H1 (cell line): ENCODE data around the gene SUPT4H1. TPM values are rescaled to one million over a fixed set of nuclear protein-coding genes. Genes with fewer than 3 reads are reported as not detected.
A peak's percentile ranks its signal among the peaks of the same experiment; 100 is the strongest.

Source experiments
- CTCF ChIA-PET: fragments of 300-600 bp; sonication (Branson Sonifier 250); formaldehyde crosslinking; loops from one replicate; lab custom pipeline; 2021; ENCODE audit not compliant: partially characterized antibody; lab: Charles Lee
- POLR2A ChIA-PET: fragments of 300-600 bp; sonication (Branson Sonifier 250); formaldehyde crosslinking; loops from one replicate; lab custom pipeline; 2021; ENCODE audit warnings: inconsistent platforms; ENCODE audit not compliant: partially characterized antibody; lab: Charles Lee
- DNase-seq, 2 experiments: peaks; one replicate each; pipeline versions ENCODE4 v3.0.0 to v3.0.0-alpha.2; 2010 to 2022; ENCODE audit warnings: low spot score in 2 of 2, low read depth in 1 of 2, mixed read lengths in 1 of 2
- FAIRE-seq: peaks from 2 replicates; lab custom pipeline; 2011; peaks lifted over from hg19 to GRCh38; lab: Jason Lieb, UNC
- H2AFZ ChIP-seq: 2 replicates; pipeline ENCODE4 v1.8.1; 2012; ENCODE audit warnings: low read length, inconsistent platforms
- H2AK5ac ChIP-seq: 2 replicates; pipeline ENCODE4 v1.6.1; 2013; ENCODE audit warnings: low read depth, low read length
- H2BK120ac ChIP-seq: replicated peaks from 2 replicates; pipeline ENCODE3; 2013; ENCODE audit warnings: low read depth, low read length, inconsistent platforms
- H2BK12ac ChIP-seq: 2 replicates; pipeline ENCODE4 v1.6.1; 2013; ENCODE audit warnings: low read depth, low read length
- H2BK15ac ChIP-seq: 2 replicates; pipeline ENCODE4 v1.6.1; 2013; ENCODE audit warnings: low read length
- H2BK20ac ChIP-seq: 2 replicates; pipeline ENCODE4 v1.6.1; 2013; ENCODE audit warnings: low read length
- H2BK5ac ChIP-seq: 2 replicates; pipeline ENCODE4 v1.6.1; 2013; ENCODE audit warnings: low read depth, low read length
- H3K14ac ChIP-seq: 2 replicates; pipeline ENCODE4 v1.6.1; 2013; ENCODE audit warnings: inconsistent platforms; ENCODE audit not compliant: insufficient read length
- H3K18ac ChIP-seq: 2 replicates; pipeline ENCODE4 v1.6.1; 2013; ENCODE audit warnings: low read length; ENCODE audit errors: extremely low read depth
- H3K23ac ChIP-seq: 2 replicates; pipeline ENCODE4 v1.6.1; 2013; ENCODE audit warnings: inconsistent platforms; ENCODE audit not compliant: insufficient read length
- H3K23me2 ChIP-seq: 2 replicates; pipeline ENCODE4 v1.6.1; 2013; ENCODE audit warnings: low read depth, low read length
- H3K27ac ChIP-seq: 2 replicates; pipeline ENCODE4 v1.6.1; 2011; ENCODE audit warnings: low read depth, low read length, inconsistent platforms
- H3K27me3 ChIP-seq, 4 experiments: replicated peaks in 1 of 4; 1 replicate in 1 of 4; 2 replicates in 3 of 4; pipeline versions ENCODE4 v1.6.1 to v1.8.1; 2011 to 2013; ENCODE audit warnings: low read length in 3 of 4, mild to moderate bottlenecking in 3 of 4, inconsistent platforms in 2 of 4, mixed read lengths in 2 of 4, moderate library complexity in 1 of 4; ENCODE audit not compliant: control insufficient read depth in 3 of 4, insufficient read depth in 3 of 4; ENCODE audit errors: extremely low read depth in 1 of 4
- H3K36me3 ChIP-seq, 4 experiments: 2 replicates each; pipeline versions ENCODE4 v1.6.1 to v1.8.1; 2011 to 2013; ENCODE audit warnings: mild to moderate bottlenecking in 4 of 4, low read length in 3 of 4, moderate library complexity in 2 of 4, control low read depth in 1 of 4, inconsistent platforms in 1 of 4; ENCODE audit not compliant: insufficient read depth in 4 of 4, control insufficient read depth in 2 of 4
- H3K4ac ChIP-seq: replicated peaks from 2 replicates; pipeline ENCODE3; 2013; ENCODE audit warnings: low read length, low read depth, mixed read lengths, inconsistent platforms; ENCODE audit not compliant: insufficient read length
- H3K4me1 ChIP-seq, 4 experiments: replicated peaks in 1 of 4; 1 replicate in 1 of 4; 2 replicates in 3 of 4; pipeline versions ENCODE4 v1.6.1 to v1.8.1; 2011 to 2013; ENCODE audit warnings: low read length in 3 of 4, inconsistent platforms in 2 of 4, mixed read lengths in 1 of 4; ENCODE audit not compliant: insufficient read depth in 4 of 4, control insufficient read depth in 3 of 4
- H3K4me2 ChIP-seq, 2 experiments: 2 replicates each; pipeline versions ENCODE4 v1.6.1 to v1.8.1; 2011 to 2013; ENCODE audit warnings: low read depth in 2 of 2, low read length in 2 of 2, control low read depth in 1 of 2, inconsistent platforms in 1 of 2, mild to moderate bottlenecking in 1 of 2; ENCODE audit not compliant: insufficient read depth in 1 of 2
- H3K4me3 ChIP-seq, 4 experiments: fragments of 200-600, 300-600 bp in 1 of 4; sonication (generic), shearing (Covaris generic), sonication (Bioruptor Twin) in 1 of 4; 2 replicates each; pipeline versions ENCODE4 v1.5.1 to v1.8.1; 2011 to 2016; ENCODE audit warnings: low read length in 4 of 4, low read depth in 3 of 4, control low read depth in 2 of 4, inconsistent platforms in 2 of 4, mild to moderate bottlenecking in 2 of 4, mixed read lengths in 1 of 4, moderate library complexity in 1 of 4; ENCODE audit not compliant: insufficient read depth in 2 of 4; ENCODE audit errors: extremely low read depth in 1 of 4
- H3K56ac ChIP-seq: replicated peaks from 2 replicates; pipeline ENCODE3; 2013; ENCODE audit warnings: low read depth, mild to moderate bottlenecking, mixed read lengths, low read length, inconsistent platforms; ENCODE audit not compliant: insufficient read length
- H3K79me1 ChIP-seq: 2 replicates; pipeline ENCODE4 v1.6.1; 2013; ENCODE audit warnings: low read depth, low read length, control low read depth
- H3K79me2 ChIP-seq, 2 experiments: 2 replicates each; pipeline versions ENCODE4 v1.6.1 to v1.8.1; 2012 to 2013; ENCODE audit warnings: low read length in 2 of 2, mild to moderate bottlenecking in 2 of 2, inconsistent platforms in 1 of 2; ENCODE audit not compliant: insufficient read depth in 2 of 2, control insufficient read depth in 1 of 2
- H3K9ac ChIP-seq, 4 experiments: replicated peaks in 1 of 4; 1 replicate in 1 of 4; 2 replicates in 3 of 4; pipeline versions ENCODE4 v1.6.1 to v1.8.1; 2011 to 2013; ENCODE audit warnings: low read depth in 3 of 4, low read length in 3 of 4, control low read depth in 2 of 4, mild to moderate bottlenecking in 2 of 4, moderate library complexity in 2 of 4, inconsistent platforms in 1 of 4; ENCODE audit errors: extremely low read depth in 1 of 4
- H3K9me3 ChIP-seq, 2 experiments: 2 replicates each; pipeline versions ENCODE4 v1.6.1 to v1.8.1; 2012 to 2013; ENCODE audit warnings: mild to moderate bottlenecking in 2 of 2, moderate library complexity in 2 of 2, control low read depth in 1 of 2, inconsistent platforms in 1 of 2, low read depth in 1 of 2, low read length in 1 of 2, mixed read lengths in 1 of 2; ENCODE audit not compliant: insufficient read depth in 2 of 2
- H4K20me1 ChIP-seq, 2 experiments: replicated peaks in 1 of 2; 2 replicates each; pipeline versions ENCODE3 to v1.8.1; 2011 to 2013; ENCODE audit warnings: inconsistent platforms in 2 of 2, low read length in 2 of 2, mild to moderate bottlenecking in 1 of 2; ENCODE audit not compliant: insufficient read depth in 2 of 2, control insufficient read depth in 1 of 2
- H4K5ac ChIP-seq: 2 replicates; pipeline ENCODE4 v1.6.1; 2013; ENCODE audit warnings: low read length, low read depth, mixed read lengths, inconsistent platforms; ENCODE audit not compliant: insufficient read length
- H4K8ac ChIP-seq: 2 replicates; pipeline ENCODE4 v1.8.0; 2013; ENCODE audit warnings: mild to moderate bottlenecking, moderate library complexity, low read length, inconsistent platforms; ENCODE audit not compliant: insufficient read depth; ENCODE audit errors: extremely low read depth
- H4K91ac ChIP-seq: replicated peaks from 2 replicates; pipeline ENCODE3; 2013; ENCODE audit warnings: low read length, mixed read lengths, inconsistent platforms; ENCODE audit not compliant: insufficient read length
- NANOG ChIP-seq: IDR thresholded peaks from 2 replicates; pipeline ENCODE4 v1.6.1; 2011; ENCODE audit warnings: low read length, low read depth, mild to moderate bottlenecking, inconsistent platforms; ENCODE audit not compliant: insufficient read depth, poor library complexity, severe bottlenecking
- WGBS, 2 experiments: shearing (Covaris generic) in 1 of 2; methylation state at CpG; one replicate each; pipeline versions ENCODE4 v1.1.6 to v1.1.7; 2013 to 2015; ENCODE audit warnings: low lambda C conversion rate in 2 of 2, mixed read lengths in 2 of 2, inconsistent platforms in 1 of 2, low coverage in 1 of 2, missing lambda C conversion rate in 1 of 2; ENCODE audit not compliant: insufficient replicate concordance in 2 of 2, insufficient coverage in 1 of 2, insufficient read length in 1 of 2; ENCODE audit errors: extremely low coverage in 1 of 2, missing lambda C conversion rate in 1 of 2; 5-methylcytosine and 5-hydroxymethylcytosine counted together
- polyA plus RNA-seq, 7 experiments: library from polyadenylated mRNA; depleted of rRNA in 3 of 7; stranded (reverse) in 5 of 7; unstranded in 2 of 7; fragments of >200 nt in 5 of 7; fragments of 200-250 nt in 2 of 7; gene quantifications; 1 replicate in 5 of 7; 2 replicates in 1 of 7; 4 replicates in 1 of 7; pipeline versions ENCODE4 v1.2.1 to v1.2.3, GENCODE V29; 2011 to 2013; ENCODE audit warnings: missing spikeins in 2 of 7, mixed read lengths in 2 of 7
- total RNA-seq: library from RNA; stranded (reverse); fragmentation: NEBNext Ultra II Directional; extraction: Animal tissue kit (Norgen Biotek cat#: 25700); gene quantifications from 2 replicates; pipeline ENCODE4 v1.2.1, GENCODE V29; 2021

SUPT4H1 gene
- total and polyA plus RNA-seq, 2 of the 8 experiments (the other 6 are each of a cell fraction or from before 2014, with no cell fraction given) = 112 to 143 TPM

GRCh38 chr17:58382108-58382871, 30.3 kb upstream of the SUPT4H1 start:
- Histone ChIP-seq H3K23me2 (no peaks in the 10 kb centered on the region), H3K27me3 (no peaks in the 10 kb centered on the region), H3K79me1 (no peaks in the 10 kb centered on the region), H3K4me1 (peaks cover 0 to 5% (median under 1%) of the 10 kb centered on the region in 4 experiments; a peak in 2 of 7 replicates), H2BK20ac (no peak overlapping the region), H3K79me2 (no peaks in the 10 kb centered on the region), H2AK5ac (no peak overlapping the region), H2BK12ac (no peak overlapping the region), H3K4me3 (no peak overlapping the region), H3K18ac (no peak overlapping the region), H3K36me3 (no peaks in the 10 kb centered on the region), H4K91ac (no peak overlapping the region), H3K4me2 (no peak overlapping the region), H3K23ac (no peak overlapping the region), H2BK15ac (no peak overlapping the region), H4K8ac (no peak overlapping the region), H4K5ac (no peak overlapping the region), H3K9me3 (no peaks in the 10 kb centered on the region), H2BK5ac (no peak overlapping the region), H3K14ac (no peak overlapping the region), H3K4ac (no peak overlapping the region), H3K56ac (no peak overlapping the region), H4K20me1 (no peaks in the 10 kb centered on the region), H2BK120ac (no peak overlapping the region), H3K27ac (no peak overlapping the region), H2AFZ (no peak overlapping the region), H3K9ac (no peak overlapping the region; a peak in 1 of 7 replicates)
- ChIA-PET POLR2A (interaction anchor here (1.5 kb wide), 1 partner anchor 30 kb away, joined by 7 read pairs; the partner anchor contains the start of gene SUPT4H1), CTCF (interaction anchor here (0.8 to 3.1 kb wide), 7 partner anchors 10 to 78 kb away, joined by 3 to 13 read pairs (median 4); partner anchors contain the start of gene RNF43)
- DNase-seq = peak in 1 of 2 experiments; percentile 28
- no peak for FAIRE-seq
- WGBS, 2 experiments = 90% methylated on average over 4 of the region's 4 CpGs; no CpG with 5 or more reads in 1 of the 2 experiments
- no peak for TF ChIP-seq NANOG
